Kidney (tissue), 14 donors: ENCODE measurements around the gene BTBD2. TPM values are rescaled to one million over a fixed set of nuclear protein-coding genes. Genes with fewer than 3 reads are reported as not detected.

Experiments
- DNase-seq, 5 donors: peaks; one replicate each; pipeline ENCODE4 v3.0.0-alpha.2; 2013 to 2020
- FAIRE-seq: peaks from 2 replicates; lab custom pipeline; 2012; peaks lifted over from hg19 to GRCh38; lab: Jason Lieb, UNC
- H3K27ac ChIP-seq, 2 donors: one replicate each; pipeline ENCODE4 v1.7.0; 2013; ENCODE audit warnings: low read depth in 2 of 2, low read length in 2 of 2, inconsistent platforms in 1 of 2
- H3K27me3 ChIP-seq: one replicate; pipeline ENCODE4 v1.7.1; 2013; ENCODE audit warnings: low read length, inconsistent platforms; ENCODE audit not compliant: control insufficient read depth, insufficient read depth
- H3K36me3 ChIP-seq, 3 donors: one replicate each; pipeline versions ENCODE4 v1.7.0 to v1.7.1; 2013; ENCODE audit warnings: low read length in 3 of 3, control low read depth in 1 of 3, inconsistent platforms in 1 of 3; ENCODE audit not compliant: insufficient read depth in 3 of 3, control insufficient read depth in 2 of 3
- H3K4me1 ChIP-seq, 3 donors: one replicate each; pipeline versions ENCODE4 v1.7.0 to v1.7.1; 2013; ENCODE audit warnings: low read length in 3 of 3, inconsistent platforms in 1 of 3, low read depth in 1 of 3; ENCODE audit not compliant: control insufficient read depth in 2 of 3, insufficient read depth in 2 of 3
- H3K4me3 ChIP-seq, 3 donors: one replicate each; pipeline versions ENCODE4 v1.7.0 to v1.8.1; 2013; ENCODE audit warnings: low read length in 3 of 3, control low read depth in 1 of 3, inconsistent platforms in 1 of 3
- H3K9ac ChIP-seq, 3 donors: one replicate each; pipeline versions ENCODE4 v1.7.0 to v1.7.1; 2013; ENCODE audit warnings: low read length in 3 of 3, control low read depth in 1 of 3, inconsistent platforms in 1 of 3
- H3K9me3 ChIP-seq, 3 donors: one replicate each; pipeline versions ENCODE4 v1.7.0 to v1.7.1; 2013; ENCODE audit warnings: low read length in 3 of 3, control low read depth in 1 of 3, inconsistent platforms in 1 of 3; ENCODE audit not compliant: control insufficient read depth in 2 of 3, insufficient read depth in 1 of 3
- intact Hi-C: fragments of 100-400 bp; cut with DNase I; formaldehyde crosslinking; loops from one replicate; pipeline ENCODE4 v1.11.1; 2022
- polyA plus RNA-seq: library from polyadenylated mRNA; stranded (reverse); fragments of 350-450 nt; fragmentation: Illumina TruSeq; extraction: RNeasy Lipid Tissue Mini Kit (QIAGEN cat#74804); gene quantifications from one replicate; pipeline ENCODE4 v1.2.3, GENCODE V29; 2014; ENCODE audit warnings: low read depth, low replicate concordance; ENCODE audit not compliant: insufficient read depth
- total RNA-seq: library from RNA; stranded (reverse); fragmentation: NEBNext Ultra II Directional; extraction: Animal tissue kit (Norgen Biotek cat#: 25700); gene quantifications from one replicate; pipeline ENCODE4 v1.2.1, GENCODE V29; 2021
- TF ChIP-seq, protein P1 (sequence below): IDR thresholded peaks from 3 replicates; pipeline ENCODE4 v1.5.1; 2012; ENCODE audit warnings: mild to moderate bottlenecking, moderate library complexity, borderline replicate concordance; ENCODE audit not compliant: insufficient read depth; ENCODE audit errors: extremely low read depth
- donor health status: control.
- donor health status: control.
- donor health status: control.
- donor health status: control.
- donor health status: control.
- donor health status: DM: yes; HTN: yes; CAD: no.
- donor health status: Normal renal cell carcinoma (clear cell type).

Gene BTBD2
- total and polyA plus RNA-seq, 2 donors from 2014 or later, result 57.0 to 70.3 TPM

- intact Hi-C loops, result no loop called here
- Histone ChIP-seq H3K36me3 (peaks cover 0 to 25% (median 0%) of the 10 kb centered on the region in 3 donors), H3K4me1 (peaks cover 0 to 59% (median 33%) of the 10 kb centered on the region in 3 donors), H3K4me3 (peak overlapping the region; percentile 66 to 95 (median 85)), H3K9ac (peak overlapping the region; percentile 57 to 99 (median 98)), H3K27me3 (no peaks in the 10 kb centered on the region), H3K9me3 (no peaks in the 10 kb centered on the region), H3K27ac (peak overlapping the region; percentile 98)
- FAIRE-seq, result peak; percentile 3
- TF ChIP-seq, protein P1, sequence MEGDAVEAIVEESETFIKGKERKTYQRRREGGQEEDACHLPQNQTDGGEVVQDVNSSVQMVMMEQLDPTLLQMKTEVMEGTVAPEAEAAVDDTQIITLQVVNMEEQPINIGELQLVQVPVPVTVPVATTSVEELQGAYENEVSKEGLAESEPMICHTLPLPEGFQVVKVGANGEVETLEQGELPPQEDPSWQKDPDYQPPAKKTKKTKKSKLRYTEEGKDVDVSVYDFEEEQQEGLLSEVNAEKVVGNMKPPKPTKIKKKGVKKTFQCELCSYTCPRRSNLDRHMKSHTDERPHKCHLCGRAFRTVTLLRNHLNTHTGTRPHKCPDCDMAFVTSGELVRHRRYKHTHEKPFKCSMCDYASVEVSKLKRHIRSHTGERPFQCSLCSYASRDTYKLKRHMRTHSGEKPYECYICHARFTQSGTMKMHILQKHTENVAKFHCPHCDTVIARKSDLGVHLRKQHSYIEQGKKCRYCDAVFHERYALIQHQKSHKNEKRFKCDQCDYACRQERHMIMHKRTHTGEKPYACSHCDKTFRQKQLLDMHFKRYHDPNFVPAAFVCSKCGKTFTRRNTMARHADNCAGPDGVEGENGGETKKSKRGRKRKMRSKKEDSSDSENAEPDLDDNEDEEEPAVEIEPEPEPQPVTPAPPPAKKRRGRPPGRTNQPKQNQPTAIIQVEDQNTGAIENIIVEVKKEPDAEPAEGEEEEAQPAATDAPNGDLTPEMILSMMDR, result no peak
- peak; percentile 79 to 95 (median 89) for DNase-seq
Measured at GRCh38 chr19:2049741-2050348, 34.3 kb upstream of the BTBD2 start.

DNA sequence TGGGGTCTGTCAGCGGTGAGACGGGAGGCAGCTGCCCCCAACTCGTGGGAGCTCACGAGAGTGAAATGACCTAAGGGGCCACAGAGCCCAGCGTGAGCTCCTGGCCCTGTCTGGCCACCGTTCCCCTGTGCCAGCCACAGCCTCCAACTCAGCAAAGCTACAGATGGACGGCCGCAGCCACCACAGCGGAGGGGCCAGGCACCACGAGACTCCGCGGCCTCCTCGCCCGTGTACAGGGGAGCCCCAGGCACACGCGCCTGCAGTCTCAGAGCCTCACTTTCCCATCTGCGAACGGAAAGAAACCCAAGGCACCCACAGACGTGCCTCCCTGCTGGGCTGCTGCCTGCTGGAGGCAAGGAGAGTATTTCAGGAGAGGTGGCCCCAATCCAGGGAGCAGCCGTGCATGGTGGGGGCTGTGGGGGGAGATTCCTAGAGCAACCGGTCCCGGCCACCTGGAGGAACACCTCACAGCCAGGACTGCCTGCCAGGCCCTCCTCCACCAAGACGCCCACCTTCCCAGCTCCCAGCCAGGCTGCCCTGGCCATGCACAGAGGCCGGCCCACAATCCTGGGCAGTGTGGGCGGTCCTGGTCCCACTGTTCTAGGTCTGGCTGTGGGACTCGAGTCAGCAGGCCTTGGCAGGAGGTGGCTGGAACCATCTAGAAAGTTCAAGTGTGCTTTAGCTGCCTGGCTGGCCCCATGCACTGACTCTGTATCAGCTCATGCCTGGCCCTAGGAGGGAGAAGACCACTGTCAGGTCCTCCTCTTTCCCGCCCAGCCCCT is 33.6 kb upstream of the BTBD2 start:
- peak overlapping the region in 2 of 3 donors; percentile 78 to 99 for H3K9ac ChIP-seq
- TF ChIP-seq, protein P1, result no peak
- no peaks in the 10 kb centered on the region for H3K27me3 ChIP-seq
- no peaks in the 10 kb centered on the region for H3K9me3 ChIP-seq
- H3K27ac ChIP-seq, result peak overlapping the region; percentile 98
- H3K4me3 ChIP-seq, result peak overlapping the region; percentile 66 to 95 (median 85)
- H3K4me1 ChIP-seq, result peaks cover 0 to 63% (median 33%) of the 10 kb centered on the region in 3 donors
- intact Hi-C loops, result no loop called here
- no peak for FAIRE-seq
- H3K36me3 ChIP-seq, result peaks cover 0 to 29% (median 0%) of the 10 kb centered on the region in 3 donors
- DNase-seq, result peak in 1 of 5 donors; percentile 80

DNA sequence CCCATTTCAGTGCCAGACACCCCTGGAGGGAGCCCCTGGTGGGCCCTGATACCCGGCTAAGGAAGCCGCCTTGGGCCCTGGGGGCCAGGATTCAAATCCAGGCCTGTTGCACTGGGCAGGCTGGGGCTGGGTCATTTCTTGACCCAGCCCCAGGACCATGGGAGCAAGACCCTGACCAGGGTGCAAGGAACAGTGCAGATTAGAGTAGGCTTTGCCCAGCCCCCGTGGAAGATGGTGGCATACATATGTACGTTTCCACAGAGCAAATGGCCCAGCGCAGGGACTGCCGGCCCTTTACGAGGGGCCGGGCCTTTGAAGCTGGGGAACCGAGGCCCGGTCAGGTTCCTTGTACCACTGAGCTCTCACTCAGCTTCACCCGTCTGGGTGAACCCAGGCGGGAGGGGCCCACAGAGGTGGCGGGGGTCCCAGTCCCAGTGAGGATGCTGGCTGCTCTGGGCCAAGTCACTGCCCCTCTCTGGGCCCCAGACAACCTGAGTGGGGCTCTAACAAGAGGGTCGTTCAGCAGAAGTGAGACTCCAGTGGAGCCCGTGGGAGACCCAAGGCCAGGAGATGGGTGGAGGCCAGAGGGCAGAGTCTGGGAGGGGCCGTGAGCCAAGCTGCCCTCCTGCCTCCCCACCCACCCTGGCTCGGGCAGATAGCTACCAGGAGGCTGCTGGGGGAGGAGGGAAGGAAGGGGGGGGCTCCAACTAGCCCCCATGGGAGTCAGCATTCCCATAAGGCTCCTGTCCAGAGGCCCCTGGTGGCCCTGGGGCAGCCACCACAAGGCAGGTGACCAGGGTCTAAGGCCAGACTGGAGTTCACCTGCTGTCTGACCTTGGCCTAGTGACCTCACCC is 32.8 kb upstream of the BTBD2 start:
- peak overlapping the region; percentile 98 for H3K27ac ChIP-seq
- peaks cover 0 to 64% (median 34%) of the 10 kb centered on the region in 3 donors for H3K4me1 ChIP-seq
- peak in 1 of 5 donors; percentile 66 for DNase-seq
- no peak for FAIRE-seq
- intact Hi-C loops, result no loop called here
- H3K9ac ChIP-seq, result peak overlapping the region in 2 of 3 donors; percentile 78 to 99
- no peaks in the 10 kb centered on the region for H3K27me3 ChIP-seq
- TF ChIP-seq, protein P1, result no peak
- peaks cover 0 to 30% (median 0%) of the 10 kb centered on the region in 3 donors for H3K36me3 ChIP-seq
- H3K4me3 ChIP-seq, result peak overlapping the region in 2 of 3 donors; percentile 85 to 95
- no peaks in the 10 kb centered on the region for H3K9me3 ChIP-seq
